Measurements from ENCODE around the gene EPHB6. TPM values are rescaled to one million over a fixed set of nuclear protein-coding genes. Genes with fewer than 3 reads are reported as not detected.

Gene EPHB6
- total RNA-seq, 1 donor from 2014 or later, result 3.8 TPM

DNA sequence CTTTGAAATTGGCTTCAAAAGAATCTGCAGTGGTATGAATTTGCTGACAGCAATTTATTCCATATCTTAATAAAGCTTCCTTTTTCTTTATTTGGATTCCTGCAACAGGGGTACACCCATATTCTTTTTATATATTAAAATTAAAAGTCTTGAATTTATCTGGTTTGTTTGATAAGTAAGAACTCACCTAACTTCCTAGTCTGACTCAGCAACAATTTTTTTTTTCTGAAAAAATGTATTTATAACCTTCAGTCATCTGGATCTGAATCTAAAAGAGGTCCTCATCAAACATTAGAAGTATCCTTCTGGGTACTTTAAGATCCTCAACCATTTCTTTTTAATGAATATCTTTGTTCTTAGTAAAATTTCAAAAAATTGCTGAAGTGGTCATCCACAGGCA lies 4.5 kb downstream of the EPHB6 start:
- H3K4me1 Mint-ChIP-seq (ENCODE audit: unreplicated experiment), result no peaks in the 10 kb centered on the region
- H3K4me3 Mint-ChIP-seq (ENCODE audit: unreplicated experiment), result no peak overlapping the region
- no peaks in the 10 kb centered on the region for H3K36me3 Mint-ChIP-seq (ENCODE audit: low read depth, unreplicated experiment)
- no peak overlapping the region for H3K27ac Mint-ChIP-seq (ENCODE audit: unreplicated experiment)
- no peaks in the 10 kb centered on the region for H3K9me3 Mint-ChIP-seq (ENCODE audit: unreplicated experiment)
- TF ChIP-seq, protein P1, sequence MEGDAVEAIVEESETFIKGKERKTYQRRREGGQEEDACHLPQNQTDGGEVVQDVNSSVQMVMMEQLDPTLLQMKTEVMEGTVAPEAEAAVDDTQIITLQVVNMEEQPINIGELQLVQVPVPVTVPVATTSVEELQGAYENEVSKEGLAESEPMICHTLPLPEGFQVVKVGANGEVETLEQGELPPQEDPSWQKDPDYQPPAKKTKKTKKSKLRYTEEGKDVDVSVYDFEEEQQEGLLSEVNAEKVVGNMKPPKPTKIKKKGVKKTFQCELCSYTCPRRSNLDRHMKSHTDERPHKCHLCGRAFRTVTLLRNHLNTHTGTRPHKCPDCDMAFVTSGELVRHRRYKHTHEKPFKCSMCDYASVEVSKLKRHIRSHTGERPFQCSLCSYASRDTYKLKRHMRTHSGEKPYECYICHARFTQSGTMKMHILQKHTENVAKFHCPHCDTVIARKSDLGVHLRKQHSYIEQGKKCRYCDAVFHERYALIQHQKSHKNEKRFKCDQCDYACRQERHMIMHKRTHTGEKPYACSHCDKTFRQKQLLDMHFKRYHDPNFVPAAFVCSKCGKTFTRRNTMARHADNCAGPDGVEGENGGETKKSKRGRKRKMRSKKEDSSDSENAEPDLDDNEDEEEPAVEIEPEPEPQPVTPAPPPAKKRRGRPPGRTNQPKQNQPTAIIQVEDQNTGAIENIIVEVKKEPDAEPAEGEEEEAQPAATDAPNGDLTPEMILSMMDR (IDR thresholded peaks at IDR 0.05; ENCODE audit: unreplicated experiment), result no peak
- peaks cover 9% of the 10 kb centered on the region for H3K27me3 Mint-ChIP-seq (ENCODE audit: unreplicated experiment)
- no peak for DNase-seq (ENCODE audit: low spot score)

DNA sequence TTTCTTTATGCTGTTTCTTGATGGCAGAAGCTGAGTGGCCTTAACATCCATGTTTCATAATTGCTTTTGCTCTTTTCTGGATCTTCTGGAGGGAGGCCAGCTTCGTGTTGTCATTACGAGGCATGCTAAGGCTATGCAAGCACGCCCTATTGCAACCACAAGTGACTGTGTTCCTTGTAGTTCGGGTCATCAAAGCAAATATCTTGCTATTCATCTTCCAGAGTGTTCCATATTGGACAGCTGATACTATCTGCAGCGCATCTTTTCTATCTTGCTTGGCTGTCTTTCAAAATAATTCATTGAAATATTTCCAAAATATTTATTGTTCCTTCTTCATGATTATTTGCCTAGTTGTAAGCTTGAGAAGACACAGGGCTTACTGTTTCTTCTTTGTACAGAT lies 5.0 kb downstream of the EPHB6 start:
- DNase-seq (ENCODE audit: low spot score), result no peak
- H3K27ac Mint-ChIP-seq (ENCODE audit: unreplicated experiment), result no peak overlapping the region
- H3K4me1 Mint-ChIP-seq (ENCODE audit: unreplicated experiment), result no peaks in the 10 kb centered on the region
- TF ChIP-seq, protein P1 (IDR thresholded peaks at IDR 0.05; ENCODE audit: unreplicated experiment), result no peak
- H3K9me3 Mint-ChIP-seq (ENCODE audit: unreplicated experiment), result no peaks in the 10 kb centered on the region
- no peaks in the 10 kb centered on the region for H3K36me3 Mint-ChIP-seq (ENCODE audit: low read depth, unreplicated experiment)
- H3K4me3 Mint-ChIP-seq (ENCODE audit: unreplicated experiment), result no peak overlapping the region
- H3K27me3 Mint-ChIP-seq (ENCODE audit: unreplicated experiment), result peaks cover 9% of the 10 kb centered on the region

DNA sequence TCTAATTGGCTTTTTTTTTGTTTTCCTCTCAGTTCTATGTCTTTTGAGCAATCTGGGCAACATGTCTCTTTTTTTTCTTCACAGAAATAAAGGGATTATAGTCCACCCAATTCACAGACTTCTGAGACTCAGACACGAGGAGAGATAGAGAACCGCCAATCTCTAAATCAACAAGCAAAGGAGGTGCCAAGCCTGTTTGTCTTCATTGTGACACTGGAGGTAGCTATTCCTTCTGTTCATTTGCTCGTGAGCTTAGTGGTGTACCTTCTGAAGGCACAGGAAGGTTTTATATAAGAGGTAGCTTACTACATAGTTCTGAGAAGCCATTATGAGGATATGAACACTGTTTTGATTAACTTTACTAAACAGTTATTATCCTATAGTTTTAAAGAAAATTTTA lies 6.1 kb downstream of the EPHB6 start:
- TF ChIP-seq, protein P1 (IDR thresholded peaks at IDR 0.05; ENCODE audit: unreplicated experiment), result no peak
- no peak for DNase-seq (ENCODE audit: low spot score)

DNA sequence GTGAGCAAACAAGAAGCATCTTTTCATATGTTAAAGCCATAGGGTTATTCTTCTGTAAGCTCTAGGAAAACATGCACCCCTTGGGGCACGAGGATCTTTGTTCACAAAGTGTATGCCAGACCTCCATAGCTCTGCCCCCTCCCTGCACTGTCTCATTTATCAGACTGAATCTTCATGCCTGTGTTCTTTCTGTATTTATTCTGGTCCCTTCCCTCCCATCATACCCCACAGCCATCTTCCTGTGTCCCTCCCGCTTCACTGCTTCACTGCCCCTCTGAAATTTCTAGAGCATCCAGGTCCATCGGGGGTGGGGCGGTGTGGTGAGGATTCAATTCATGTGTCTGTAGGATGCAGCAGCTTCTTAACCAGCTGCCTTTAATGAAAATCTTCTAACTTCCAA lies 7.5 kb downstream of the EPHB6 start:
- Mint-ChIP-seq H3K4me3 (ENCODE audit: unreplicated experiment) (no peak overlapping the region), H3K36me3 (ENCODE audit: low read depth, unreplicated experiment) (no peaks in the 10 kb centered on the region), H3K27ac (ENCODE audit: unreplicated experiment) (no peak overlapping the region), H3K27me3 (ENCODE audit: unreplicated experiment) (peaks cover 8% of the 10 kb centered on the region), H3K4me1 (ENCODE audit: unreplicated experiment) (no peaks in the 10 kb centered on the region), H3K9me3 (ENCODE audit: unreplicated experiment) (no peaks in the 10 kb centered on the region)
- DNase-seq (ENCODE audit: low spot score), result no peak
- TF ChIP-seq, protein P1 (IDR thresholded peaks at IDR 0.05; ENCODE audit: unreplicated experiment), result no peak

More for the DNA sequence above, 6.1 kb downstream of the EPHB6 start:
- no peaks in the 10 kb centered on the region for H3K9me3 Mint-ChIP-seq (ENCODE audit: unreplicated experiment)
- H3K27ac Mint-ChIP-seq (ENCODE audit: unreplicated experiment), result no peak overlapping the region
- no peaks in the 10 kb centered on the region for H3K36me3 Mint-ChIP-seq (ENCODE audit: low read depth, unreplicated experiment)
- H3K27me3 Mint-ChIP-seq (ENCODE audit: unreplicated experiment), result peaks cover 9% of the 10 kb centered on the region
- no peaks in the 10 kb centered on the region for H3K4me1 Mint-ChIP-seq (ENCODE audit: unreplicated experiment)
- no peak overlapping the region for H3K4me3 Mint-ChIP-seq (ENCODE audit: unreplicated experiment)

DNA sequence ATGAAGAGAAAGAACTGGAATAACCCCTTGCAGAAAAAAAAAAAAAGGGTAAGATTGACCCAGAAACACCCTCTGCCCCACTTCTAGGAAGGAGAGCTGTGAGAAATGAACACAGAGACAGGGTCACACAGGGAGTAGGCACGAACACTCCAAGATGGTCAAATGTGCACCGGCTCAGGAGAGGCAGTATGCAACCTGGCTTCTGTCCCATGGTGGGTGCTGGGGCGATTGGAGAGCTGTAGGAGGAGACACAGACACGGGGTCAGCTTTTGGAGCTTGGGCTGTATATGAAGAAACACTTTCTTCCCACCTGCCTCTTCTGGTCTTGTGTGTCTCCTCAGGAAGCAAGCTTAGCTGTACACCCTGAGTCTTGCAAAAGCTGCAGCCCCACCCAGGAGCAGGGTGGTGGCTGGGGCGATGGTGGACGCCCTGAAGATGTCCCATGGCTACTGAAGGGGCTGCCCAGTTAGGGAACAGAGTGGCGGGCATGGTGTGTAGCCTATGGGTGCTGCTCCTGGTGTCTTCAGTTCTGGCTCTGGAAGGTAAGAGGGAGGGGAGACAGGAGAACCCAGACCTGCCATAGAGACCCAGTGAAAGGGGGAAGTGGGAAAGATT lies 8.0 kb downstream of the EPHB6 start:
- H3K36me3 Mint-ChIP-seq (ENCODE audit: low read depth, unreplicated experiment), result no peaks in the 10 kb centered on the region
- H3K4me3 Mint-ChIP-seq (ENCODE audit: unreplicated experiment), result no peak overlapping the region
- no peak for DNase-seq (ENCODE audit: low spot score)
- peaks cover 8% of the 10 kb centered on the region for H3K27me3 Mint-ChIP-seq (ENCODE audit: unreplicated experiment)
- TF ChIP-seq, protein P1 (IDR thresholded peaks at IDR 0.05; ENCODE audit: unreplicated experiment), result no peak
- no peaks in the 10 kb centered on the region for H3K9me3 Mint-ChIP-seq (ENCODE audit: unreplicated experiment)
- no peak overlapping the region for H3K27ac Mint-ChIP-seq (ENCODE audit: unreplicated experiment)
- H3K4me1 Mint-ChIP-seq (ENCODE audit: unreplicated experiment), result no peaks in the 10 kb centered on the region
